ENCODE results near the gene TTC27.
A peak's percentile ranks its signal among the peaks of the same experiment; 100 is the strongest.

Gene TTC27

DNA sequence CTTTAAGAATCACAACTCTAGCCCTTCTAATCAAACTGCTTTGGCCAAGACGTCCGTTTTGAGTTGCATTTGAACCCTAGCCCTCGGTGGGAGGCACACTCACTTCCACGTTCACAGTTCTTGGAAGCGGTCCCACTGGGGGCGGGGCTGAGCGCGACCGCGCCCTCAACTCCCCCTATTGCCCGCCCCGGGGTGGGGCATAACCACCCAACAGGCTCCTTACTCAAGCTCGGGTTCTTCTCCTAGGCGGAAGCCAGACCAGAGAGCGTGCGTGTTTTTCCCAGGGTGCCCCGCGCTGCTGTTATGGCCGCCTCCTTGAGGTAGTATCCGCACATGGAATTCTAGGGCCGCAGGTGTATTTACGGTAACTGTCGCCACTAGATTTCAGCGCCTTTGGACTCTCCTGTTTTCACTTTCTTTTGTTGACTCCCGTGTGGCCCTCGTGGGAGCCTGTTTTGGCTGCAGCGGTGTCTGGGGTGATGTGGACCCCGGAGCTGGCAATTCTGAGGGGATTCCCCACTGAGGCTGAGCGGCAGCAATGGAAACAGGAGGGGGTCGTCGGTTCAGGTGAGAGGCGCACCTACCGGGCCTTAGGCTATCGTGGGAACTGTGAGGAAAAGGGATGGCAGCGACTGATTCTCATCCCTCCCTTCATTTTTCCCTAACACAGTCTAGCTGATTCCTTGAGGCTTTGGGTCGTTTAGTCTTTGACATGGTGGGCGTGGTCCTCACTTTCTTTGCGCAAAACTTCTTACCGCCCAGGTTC, at the start of gene TTC27:
TTC27 (plus strand) TSS at position 237 of the 766 bp plus-strand sequence; CDS start at position 480, 243 bp downstream.
- TF ChIP-seq POLR2AphosphoS5 (IDR thresholded peaks at IDR 0.05; ENCODE audit: borderline replicate concordance, low read depth, low read length): peak; percentile 88
- TF ChIP-seq FOXP2 (optimal IDR thresholded peaks at IDR 0.05; ENCODE audit: control extremely low read depth, extremely low read length, insufficient read depth): no peak
- no peak within 1 kb of the TSS for H3K27ac ChIP-seq

GRCh38 chr2:32591669-32592463, 36.0 kb upstream of the TTC27 start:
- TF ChIP-seq FOXP2 (optimal IDR thresholded peaks at IDR 0.05; ENCODE audit: control extremely low read depth, extremely low read length, insufficient read depth) (no peak), EZH2 (IDR thresholded peaks at IDR 0.05) (no peak), POLR2AphosphoS5 (IDR thresholded peaks at IDR 0.05; ENCODE audit: borderline replicate concordance, low read depth, low read length) (no peak)
- DNase-seq (ENCODE audit: low read depth, low spot score): no peak
- Histone ChIP-seq H3K9ac (ENCODE audit: insufficient read length) (no peak overlapping the region), H3K36me3 (ENCODE audit: insufficient read depth, low read length) (peaks cover 17% of the 10 kb centered on the region; the same call in 1 of the 2 replicates), H3K9me3 (ENCODE audit: low read depth, low read length) (no peaks in the 10 kb centered on the region), H3K4me3 (no peak overlapping the region), H3K27ac (no peak overlapping the region)

More for the DNA sequence above, at the start of gene TTC27:
- Histone ChIP-seq H3K9me3 (ENCODE audit: low read depth, low read length) (no peaks in the 10 kb centered on the region), H3K9ac (ENCODE audit: insufficient read length) (peak within 1 kb of the TSS; percentile 82), H3K36me3 (ENCODE audit: insufficient read depth, low read length) (peaks cover 16% of the 10 kb centered on the region), H3K4me3 (peak within 1 kb of the TSS; percentile 98)
- DNase-seq (ENCODE audit: low read depth, low spot score): peak; percentile 81

DNA sequence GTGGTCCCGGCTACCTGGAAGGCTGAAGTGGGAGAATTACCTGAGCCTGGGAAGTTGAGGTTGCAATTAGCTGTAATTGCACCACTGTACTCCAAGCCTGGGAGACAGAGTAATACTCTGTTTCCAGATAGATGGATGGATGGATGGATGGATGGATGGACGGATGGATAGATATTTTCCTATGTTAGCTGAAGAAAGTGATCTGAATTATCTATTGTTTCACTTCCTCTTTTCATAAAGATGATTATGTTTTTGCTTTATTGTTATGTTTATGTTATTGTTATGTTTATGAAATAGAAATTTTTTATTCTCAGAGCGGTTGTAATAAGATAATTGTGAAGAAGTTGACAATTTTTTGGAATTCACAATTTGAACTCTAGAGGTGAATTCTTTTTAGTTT, 33.3 kb upstream of the TTC27 start:
- H3K9me3 ChIP-seq (ENCODE audit: low read depth, low read length): no peaks in the 10 kb centered on the region
- no peak overlapping the region for H3K9ac ChIP-seq (ENCODE audit: insufficient read length)
- DNase-seq (ENCODE audit: low read depth, low spot score): no peak
- no peak overlapping the region for H3K4me3 ChIP-seq
- peaks cover 35% of the 10 kb centered on the region for H3K36me3 ChIP-seq (ENCODE audit: insufficient read depth, low read length)
- no peak overlapping the region for H3K27ac ChIP-seq
- TF ChIP-seq POLR2AphosphoS5 (IDR thresholded peaks at IDR 0.05; ENCODE audit: borderline replicate concordance, low read depth, low read length) (no peak), FOXP2 (optimal IDR thresholded peaks at IDR 0.05; ENCODE audit: control extremely low read depth, extremely low read length, insufficient read depth) (no peak), EZH2 (IDR thresholded peaks at IDR 0.05) (no peak)

DNA sequence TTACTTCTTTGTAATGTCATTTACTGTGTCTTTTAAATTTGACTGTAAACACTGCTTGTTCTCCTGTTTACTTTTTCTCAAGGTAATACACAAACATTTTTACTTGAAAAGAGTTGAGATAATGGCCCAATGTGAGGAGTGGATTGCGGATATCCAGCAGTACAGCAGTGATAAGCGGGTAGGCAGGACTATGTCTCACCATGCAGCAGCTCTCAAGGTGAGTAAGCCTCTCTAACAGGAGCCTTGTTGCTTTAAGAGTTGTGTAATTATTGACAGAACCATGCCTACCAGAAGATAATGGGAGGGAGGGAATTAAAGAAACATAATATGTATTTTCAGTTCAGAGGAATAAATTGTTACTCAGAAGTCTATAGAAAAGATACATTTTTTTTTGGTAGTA, 16.5 kb upstream of the TTC27 start:
- Histone ChIP-seq H3K9ac (ENCODE audit: insufficient read length) (no peak overlapping the region), H3K4me3 (no peak overlapping the region), H3K36me3 (ENCODE audit: insufficient read depth, low read length) (peaks cover 54% of the 10 kb centered on the region), H3K9me3 (ENCODE audit: low read depth, low read length) (no peaks in the 10 kb centered on the region), H3K27ac (no peak overlapping the region)
- no peak for TF ChIP-seq POLR2AphosphoS5 (IDR thresholded peaks at IDR 0.05; ENCODE audit: borderline replicate concordance, low read depth, low read length)
- DNase-seq (ENCODE audit: low read depth, low spot score): no peak

- Histone ChIP-seq H3K36me3 (ENCODE audit: insufficient read depth, low read length) (peaks cover 52% of the 10 kb centered on the region), H3K4me3 (no peak overlapping the region), H3K27ac (no peak overlapping the region), H3K9me3 (ENCODE audit: low read depth, low read length) (no peaks in the 10 kb centered on the region), H3K9ac (ENCODE audit: insufficient read length) (no peak overlapping the region)
- DNase-seq (ENCODE audit: low read depth, low spot score): no peak
- TF ChIP-seq EZH2 (IDR thresholded peaks at IDR 0.05): no peak
- no peak for TF ChIP-seq FOXP2 (optimal IDR thresholded peaks at IDR 0.05; ENCODE audit: control extremely low read depth, extremely low read length, insufficient read depth)
- no peak for TF ChIP-seq POLR2AphosphoS5 (IDR thresholded peaks at IDR 0.05; ENCODE audit: borderline replicate concordance, low read depth, low read length)
Observed at GRCh38 chr2:32611771-32612170, 16.1 kb upstream of the TTC27 start.

GRCh38 chr2:32614084-32614483, 13.8 kb upstream of the TTC27 start:
- H3K9me3 ChIP-seq (ENCODE audit: low read depth, low read length): no peaks in the 10 kb centered on the region
- TF ChIP-seq POLR2AphosphoS5 (IDR thresholded peaks at IDR 0.05; ENCODE audit: borderline replicate concordance, low read depth, low read length) (no peak), EZH2 (IDR thresholded peaks at IDR 0.05) (no peak), FOXP2 (optimal IDR thresholded peaks at IDR 0.05; ENCODE audit: control extremely low read depth, extremely low read length, insufficient read depth) (no peak)
- no peak for DNase-seq (ENCODE audit: low read depth, low spot score)
- no peak overlapping the region for H3K27ac ChIP-seq
- H3K36me3 ChIP-seq (ENCODE audit: insufficient read depth, low read length): peaks cover 51% of the 10 kb centered on the region
- no peak overlapping the region for H3K4me3 ChIP-seq
- no peak overlapping the region for H3K9ac ChIP-seq (ENCODE audit: insufficient read length)

DNA sequence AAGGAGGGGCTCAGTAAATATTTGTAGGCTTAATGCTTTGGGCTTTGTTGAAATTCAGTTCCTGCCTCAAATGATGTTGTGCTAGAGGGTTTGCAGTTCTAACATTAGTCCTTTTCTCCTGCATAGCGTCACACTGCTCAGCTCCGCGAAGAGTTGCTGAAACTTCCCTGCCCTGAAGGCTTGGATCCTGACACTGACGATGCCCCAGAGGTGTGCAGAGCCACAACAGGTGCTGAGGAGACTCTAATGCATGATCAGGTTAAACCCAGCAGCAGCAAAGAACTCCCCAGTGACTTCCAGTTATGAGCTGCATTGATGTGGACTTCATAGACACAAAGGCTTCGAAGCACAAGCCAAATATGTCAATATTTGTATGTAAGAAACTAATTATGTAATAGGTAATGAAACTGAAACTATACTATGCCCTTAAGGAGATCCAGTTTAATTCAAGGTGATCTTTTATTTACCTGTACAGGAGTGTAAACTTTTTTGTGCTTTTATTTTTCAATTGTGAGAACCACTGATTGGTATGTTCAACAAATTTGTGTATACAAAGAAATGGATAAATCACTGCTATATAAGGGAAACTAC, 10.2 kb upstream of the TTC27 start:
- no peak for DNase-seq (ENCODE audit: low read depth, low spot score)
- Histone ChIP-seq H3K36me3 (ENCODE audit: insufficient read depth, low read length) (peaks cover 30% of the 10 kb centered on the region), H3K27ac (no peak overlapping the region), H3K4me3 (no peak overlapping the region), H3K9ac (ENCODE audit: insufficient read length) (no peak overlapping the region), H3K9me3 (ENCODE audit: low read depth, low read length) (no peaks in the 10 kb centered on the region)
- TF ChIP-seq FOXP2 (optimal IDR thresholded peaks at IDR 0.05; ENCODE audit: control extremely low read depth, extremely low read length, insufficient read depth) (no peak), POLR2AphosphoS5 (IDR thresholded peaks at IDR 0.05; ENCODE audit: borderline replicate concordance, low read depth, low read length) (no peak), EZH2 (IDR thresholded peaks at IDR 0.05) (no peak)
